K562 (cell line): ENCODE results near the gene ELF3. TPM values are rescaled to one million over a fixed set of nuclear protein-coding genes. Genes with fewer than 3 reads are reported as not detected.

Source experiments
- ATAC-seq: fragments of 200-7000 bp; cut with Tn5 transposase; 3 replicates; pipeline ENCODE4 v1.9.1; 2020; ENCODE audit warnings: moderate library complexity
- BruUV-seq: library from RNA; stranded (reverse); fragments of 400-500 nt; replicated peaks from 2 replicates; lab custom pipeline; 2021; lab: Mats Ljungman, UMichigan
- CTCF ChIA-PET: fragments of 300-600 bp; formaldehyde crosslinking; extraction: SDS; loops from one replicate; lab custom pipeline; 2021; ENCODE audit warnings: low intra/inter-chr PET ratio; lab: Yijun Ruan, JAX
- POLR2A ChIA-PET: fragments of 300-600, 350-650 bp; sonication (Branson Sonifier 250); formaldehyde crosslinking; extraction: SDS; loops from one replicate; lab custom pipeline; 2021; ENCODE audit warnings: antibody characterized with exemption, inconsistent platforms; lab: Yijun Ruan, JAX
- DNase-seq, 4 experiments: peaks; one replicate each; pipeline versions ENCODE4 v3.0.0 to v3.0.0-alpha.2; 2011 to 2018; ENCODE audit warnings: low spot score in 3 of 4, mixed read lengths in 3 of 4; ENCODE audit errors: extremely low read depth in 1 of 4
- FAIRE-seq: peaks from 2 replicates; lab custom pipeline; 2011; peaks lifted over from hg19 to GRCh38; lab: Jason Lieb, UNC
- H2AFZ ChIP-seq: 2 replicates; pipeline ENCODE4 v1.6.0; 2011; ENCODE audit warnings: low read depth, low read length, control low read depth, inconsistent platforms
- H3K27ac ChIP-seq: fragments of 200-600 bp; 3 replicates; pipeline ENCODE4 v1.8.0; 2011; ENCODE audit warnings: low read depth, mild to moderate bottlenecking, control low read depth, inconsistent platforms, low read length, moderate library complexity, mixed read lengths; ENCODE audit errors: extremely low read depth
- H3K27me3 ChIP-seq, 2 experiments: fragments of 300-600 bp in 1 of 2; 2 replicates in 1 of 2; 3 replicates in 1 of 2; pipeline versions ENCODE4 v1.6.0 to v1.8.0; 2011; ENCODE audit warnings: inconsistent platforms in 2 of 2, low read length in 2 of 2, mild to moderate bottlenecking in 1 of 2, mixed read lengths in 1 of 2, moderate library complexity in 1 of 2; ENCODE audit not compliant: control insufficient read depth in 2 of 2, insufficient read depth in 2 of 2
- H3K36me3 ChIP-seq: fragments of 300-600 bp; 3 replicates; pipeline ENCODE4 v1.8.0; 2011; ENCODE audit warnings: mild to moderate bottlenecking, low read length, inconsistent platforms; ENCODE audit not compliant: control insufficient read depth, insufficient read depth
- H3K4me1 ChIP-seq, 2 experiments: fragments of 200-600 bp in 1 of 2; replicated peaks in 1 of 2; 2 replicates in 1 of 2; 3 replicates in 1 of 2; pipeline versions ENCODE4 v1.5.1 to v1.8.0; 2011; ENCODE audit warnings: inconsistent platforms in 2 of 2, low read length in 2 of 2, mild to moderate bottlenecking in 1 of 2, mixed read lengths in 1 of 2, moderate library complexity in 1 of 2; ENCODE audit not compliant: control insufficient read depth in 2 of 2, insufficient read depth in 2 of 2
- H3K4me2 ChIP-seq: 2 replicates; pipeline ENCODE4 v1.6.1; 2011; ENCODE audit warnings: low read length, control low read depth, inconsistent platforms, mixed read lengths; ENCODE audit not compliant: insufficient read depth
- H3K4me3 ChIP-seq: fragments of 200-600 bp; sonication (generic), shearing (Covaris generic); 2 replicates; pipeline ENCODE4 v1.5.1; 2016; ENCODE audit warnings: control low read depth, inconsistent platforms
- H3K79me2 ChIP-seq: fragments of 200-600 bp; 3 replicates; pipeline ENCODE4 v1.8.0; 2011; ENCODE audit warnings: low read length, inconsistent platforms; ENCODE audit not compliant: control insufficient read depth, insufficient read depth
- H3K9ac ChIP-seq, 2 experiments: 2 replicates each; pipeline versions ENCODE4 v1.6.0 to v1.6.1; 2011; ENCODE audit warnings: low read depth in 2 of 2, low read length in 2 of 2, control low read depth in 1 of 2, inconsistent platforms in 1 of 2, mild to moderate bottlenecking in 1 of 2, mixed read lengths in 1 of 2; ENCODE audit not compliant: insufficient read depth in 1 of 2
- H3K9me1 ChIP-seq: one replicate; pipeline ENCODE4 v1.6.0; 2011; ENCODE audit warnings: inconsistent platforms, mild to moderate bottlenecking, low read length, moderate library complexity; ENCODE audit not compliant: control insufficient read depth, insufficient read depth
- H3K9me3 ChIP-seq: replicated peaks from 2 replicates; pipeline ENCODE4 v1.5.1; 2011; ENCODE audit warnings: low read depth, low read length, inconsistent platforms; ENCODE audit not compliant: control insufficient read depth, insufficient read depth
- H4K20me1 ChIP-seq: replicated peaks from 2 replicates; pipeline ENCODE4 v1.6.1; 2011; ENCODE audit warnings: low read length, inconsistent platforms, mixed read lengths; ENCODE audit not compliant: control insufficient read depth, insufficient read depth
- E2F5 ChIP-seq: sonication (generic); formaldehyde crosslinking; IDR thresholded peaks from 2 replicates; pipeline ENCODE4 v1.8.0; 2022; ENCODE audit warnings: mild to moderate bottlenecking, missing genetic modification reagents
- EHMT2 ChIP-seq: fragments of 450-650 bp; IDR thresholded peaks from 2 replicates; pipeline ENCODE4 v1.6.1; 2018; ENCODE audit warnings: antibody characterized with exemption
- ELK3 ChIP-seq: fragments of 450-650 bp; formaldehyde crosslinking; IDR thresholded peaks from 2 replicates; pipeline ENCODE4 v1.4.0; 2020; ENCODE audit warnings: mild to moderate bottlenecking
- EWSR1 ChIP-seq: fragments of 450-650 bp; IDR thresholded peaks from 2 replicates; pipeline ENCODE4 v1.6.1; 2018; ENCODE audit warnings: borderline replicate concordance, mild to moderate bottlenecking, low read depth, moderate library complexity; ENCODE audit not compliant: partially characterized antibody
- GATAD2B ChIP-seq: fragments of 450-650 bp; IDR thresholded peaks from 2 replicates; pipeline ENCODE4 v1.6.1; 2017; ENCODE audit warnings: mild to moderate bottlenecking, borderline replicate concordance
- KHSRP ChIP-seq: fragments of 450-650 bp; IDR thresholded peaks from 2 replicates; pipeline ENCODE4 v1.6.1; 2017
- RBM17 ChIP-seq: fragments of 200-400 bp; formaldehyde crosslinking; IDR thresholded peaks from 2 replicates; pipeline ENCODE4 v1.6.1; 2017; ENCODE audit warnings: low read depth, mild to moderate bottlenecking, low read length, borderline replicate concordance
- TFE3 ChIP-seq: fragments of 450-650 bp; formaldehyde crosslinking; IDR thresholded peaks from 2 replicates; pipeline ENCODE4 v1.4.0; 2020; ENCODE audit warnings: mild to moderate bottlenecking, mixed read lengths
- TOE1 ChIP-seq, 2 experiments: fragments of 450-650 bp in 1 of 2; sonication (generic) in 1 of 2; formaldehyde crosslinking in 1 of 2; IDR thresholded peaks; 2 replicates each; pipeline versions ENCODE4 v1.7.1 to v1.8.0; 2016 to 2022; ENCODE audit warnings: borderline replicate concordance in 2 of 2, mild to moderate bottlenecking in 2 of 2, antibody characterized with exemption in 1 of 2, inconsistent platforms in 1 of 2, low read depth in 1 of 2, missing genetic modification reagents in 1 of 2, moderate library complexity in 1 of 2
- USF2 ChIP-seq: sonication (generic); formaldehyde crosslinking; IDR thresholded peaks from 2 replicates; pipeline ENCODE4 v1.5.0; 2020; ENCODE audit warnings: missing genetic modification reagents
- ZKSCAN1 ChIP-seq: fragments of 150-350 bp; IDR thresholded peaks from 2 replicates; pipeline ENCODE4 v1.6.1; 2016; ENCODE audit warnings: low read depth, low read length
- ZNF232 ChIP-seq: sonication (generic); formaldehyde crosslinking; IDR thresholded peaks from 2 replicates; pipeline ENCODE4 v1.8.0; 2022; ENCODE audit warnings: mild to moderate bottlenecking, missing genetic modification reagents
- ZNF3 ChIP-seq: fragments of 250-450 bp; sonication (Bioruptor Pico); IDR thresholded peaks from 2 replicates; pipeline ENCODE4 v1.5.0; 2021; ENCODE audit warnings: mild to moderate bottlenecking, moderate library complexity
- WGBS: fragments of 100-300 bp; shearing (Covaris generic); methylation state at CpG from one replicate; pipeline ENCODE4 v1.1.6; 2016; ENCODE audit warnings: low coverage, mixed read lengths; ENCODE audit not compliant: insufficient coverage; ENCODE audit errors: missing lambda C conversion rate; 5-methylcytosine and 5-hydroxymethylcytosine counted together
- in situ Hi-C: fragments of 300-500 bp; cut with MboI; formaldehyde crosslinking; loops from 4 replicates; pipeline ENCODE4 v1.15.0; 2018; ENCODE audit warnings: inconsistent platforms, mixed read lengths
- intact Hi-C: fragments of 100-400 bp; cut with micrococcal nuclease; formaldehyde crosslinking; loops from 2 replicates; pipeline ENCODE4 v1.14.2; 2022
- polyA plus RNA-seq, 8 experiments: library from polyadenylated mRNA; depleted of rRNA in 4 of 8; stranded (reverse) in 5 of 8; unstranded in 3 of 8; fragments of >200 nt; fragmentation: Nextera tagmentation in 2 of 8; fragmentation: Illumina TruSeq in 1 of 8; extraction: Ambion mirVana in 2 of 8; extraction: Trizol in 1 of 8; gene quantifications; 2 replicates each; pipeline versions ENCODE4 v1.2.1 to v1.2.3, GENCODE V29; 2011 to 2014; ENCODE audit warnings: inconsistent platforms in 1 of 8, missing spikeins in 1 of 8
- total RNA-seq, 7 experiments: library from RNA; depleted of rRNA in 6 of 7; stranded (reverse); fragments of >200 nt in 6 of 7; fragmentation: Illumina TruSeq in 2 of 7; extraction: Trizol in 2 of 7; gene quantifications; 2 replicates each; pipeline versions ENCODE4 v1.2.1 to v1.2.3, GENCODE V29; 2011 to 2021; ENCODE audit warnings: low replicate concordance in 1 of 7

The ELF3 gene
- total and polyA plus RNA-seq, 9 of the 15 experiments (the other 6 are each of a cell fraction or from before 2014, with no cell fraction given): 0.03 to 1.2 (median 0.07) TPM; not detected in 4

GRCh38 chr1:201982082-201982622 is 28.2 kb upstream of the ELF3 start:
- Histone ChIP-seq H3K9ac (peak overlapping the region in 1 of 2 experiments; percentile 99; a peak in 3 of 4 replicates), H3K79me2 (peaks cover 44% of the 10 kb centered on the region), H3K4me3 (peak overlapping the region; percentile 99), H3K36me3 (peaks cover 24% of the 10 kb centered on the region; the same call in 2 of the 3 replicates), H2AFZ (peak overlapping the region; percentile 87), H3K27ac (no peak overlapping the region; the same call in 2 of the 3 replicates), H3K4me1 (peaks cover 9 to 19% of the 10 kb centered on the region in 2 experiments; a peak in 4 of 5 replicates), H4K20me1 (peaks cover 10% of the 10 kb centered on the region; the same call in 1 of the 2 replicates), H3K9me3 (no peaks in the 10 kb centered on the region), H3K4me2 (peak overlapping the region; percentile 98), H3K9me1 (no peaks in the 10 kb centered on the region), H3K27me3 (no peaks in the 10 kb centered on the region)
- TSS peak; percentile 77 for BruUV-seq
- ATAC-seq (peak; percentile 15), DNase-seq (peak; percentile 84 to 97 (median 95)), FAIRE-seq (no peak)
- 9% methylated on average over 21 of the region's 31 CpGs for WGBS
- ChIA-PET POLR2A (interaction anchor here (0.7 to 3.7 kb wide), 11 partner anchors 8 to 120 kb away, joined by 3 to 15 read pairs (median 5); partner anchors contain the start of gene TIMM17A), CTCF (interaction anchor here (0.6 kb wide), 1 partner anchor 86 kb away, joined by 4 read pairs; no protein-coding TSS in a partner anchor)
- intact Hi-C loops (no loop called here), in situ Hi-C loops (no loop called here)
- no peak for TF ChIP-seq GATAD2B
- no peak for TF ChIP-seq ZNF232 (CRISPR knock-in tag)
- no peak for TF ChIP-seq EWSR1
- TF ChIP-seq USF2 (CRISPR knock-in tag): no peak
- no peak for TF ChIP-seq ZNF3 (CRISPR knock-in tag)
- TF ChIP-seq EHMT2: no peak
- no peak for TF ChIP-seq TOE1 (IDR thresholded peaks at IDR 0.05; ENCODE audit: borderline replicate concordance)
- 0 out of 2 replicates have a peak, but pooled peaks have one; percentile 29 for TF ChIP-seq TOE1 (CRISPR knock-in tag; IDR thresholded peaks at IDR 0.05; ENCODE audit: borderline replicate concordance, low read depth)
- TF ChIP-seq TFE3 (CRISPR knock-in tag): no peak
- 0 out of 2 replicates have a peak, but pooled peaks have one; percentile 45 for TF ChIP-seq E2F5 (CRISPR knock-in tag)
- TF ChIP-seq ELK3 (CRISPR knock-in tag): no peak
- TF ChIP-seq KHSRP: no peak
- TF ChIP-seq RBM17: no peak
- TF ChIP-seq ZKSCAN1: no peak
